ENCODE data around the gene FAM229B.

FAM229B gene

GRCh38 chr6:112145080-112145573 is 57.7 kb downstream of the FAM229B start:
- no peak for DNase-seq

DNA sequence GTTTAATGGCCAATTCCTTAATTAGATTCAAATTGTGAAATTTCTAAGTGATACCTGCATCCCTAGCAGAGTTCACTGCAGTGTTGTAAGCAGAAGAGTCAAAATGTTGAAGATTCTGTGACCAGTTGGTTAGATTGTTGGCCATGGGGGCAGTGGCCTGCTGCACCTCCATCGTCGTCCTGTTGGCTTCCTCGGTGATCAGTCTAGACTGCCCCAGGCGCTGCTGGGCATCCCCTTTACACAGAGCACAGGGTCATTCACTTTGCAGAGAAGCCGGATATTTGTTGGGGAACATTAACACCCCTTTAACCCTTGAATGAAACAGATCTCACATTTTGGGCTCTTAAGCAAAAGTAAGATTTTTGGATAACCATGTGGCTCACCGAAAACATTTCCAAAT is 60.7 kb downstream of the FAM229B start:
- DNase-seq, result no peak

- no peak for DNase-seq
These were observed 61.8 kb downstream of the FAM229B start for GRCh38 chr6:112149236-112149635.

DNA sequence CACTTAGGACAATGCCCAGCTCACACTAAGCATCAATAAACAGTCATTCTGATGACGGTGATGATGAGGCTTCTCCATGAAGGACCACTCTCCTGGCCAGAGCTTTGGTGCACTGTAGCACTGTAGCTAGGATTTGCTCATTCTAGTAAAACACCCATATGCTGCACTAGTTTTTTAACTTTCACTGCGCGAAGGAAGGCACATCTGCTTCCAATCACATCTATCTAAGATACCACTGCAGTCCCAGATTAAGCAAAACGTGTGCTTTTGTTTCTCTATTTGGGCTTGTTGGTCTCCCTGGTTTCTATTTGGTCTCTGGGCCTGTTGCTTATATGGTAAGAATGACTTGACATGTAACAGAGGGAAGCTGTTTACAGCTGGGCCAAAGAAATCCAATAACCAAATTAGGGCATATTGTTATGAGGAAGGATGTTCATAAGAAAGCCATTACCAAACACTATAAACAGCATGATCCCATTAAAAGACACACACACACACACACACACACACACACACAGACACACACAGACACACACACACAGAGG is 62.4 kb downstream of the FAM229B start:
- DNase-seq, result no peak

- DNase-seq, result no peak
These were observed 63.0 kb downstream of the FAM229B start for GRCh38 chr6:112150363-112150762.

All from activated CD4-positive, alpha-beta T cell treated with anti-CD3 and anti-CD28 coated beads, Interleukin-2, amount 50 U/mL, for 16 hours (primary cell).